NCI-H1436 treated with DMSO at 0.1 percent for 48 hours (cell line): Measurements from ENCODE around the gene LIX1L.
A peak's percentile ranks its signal among the peaks of the same experiment; 100 is the strongest.

Source experiments
- DNase-seq: peaks from one replicate; lab custom pipeline; 2025; lab: John Stamatoyannopoulos, UW

The LIX1L gene

DNA sequence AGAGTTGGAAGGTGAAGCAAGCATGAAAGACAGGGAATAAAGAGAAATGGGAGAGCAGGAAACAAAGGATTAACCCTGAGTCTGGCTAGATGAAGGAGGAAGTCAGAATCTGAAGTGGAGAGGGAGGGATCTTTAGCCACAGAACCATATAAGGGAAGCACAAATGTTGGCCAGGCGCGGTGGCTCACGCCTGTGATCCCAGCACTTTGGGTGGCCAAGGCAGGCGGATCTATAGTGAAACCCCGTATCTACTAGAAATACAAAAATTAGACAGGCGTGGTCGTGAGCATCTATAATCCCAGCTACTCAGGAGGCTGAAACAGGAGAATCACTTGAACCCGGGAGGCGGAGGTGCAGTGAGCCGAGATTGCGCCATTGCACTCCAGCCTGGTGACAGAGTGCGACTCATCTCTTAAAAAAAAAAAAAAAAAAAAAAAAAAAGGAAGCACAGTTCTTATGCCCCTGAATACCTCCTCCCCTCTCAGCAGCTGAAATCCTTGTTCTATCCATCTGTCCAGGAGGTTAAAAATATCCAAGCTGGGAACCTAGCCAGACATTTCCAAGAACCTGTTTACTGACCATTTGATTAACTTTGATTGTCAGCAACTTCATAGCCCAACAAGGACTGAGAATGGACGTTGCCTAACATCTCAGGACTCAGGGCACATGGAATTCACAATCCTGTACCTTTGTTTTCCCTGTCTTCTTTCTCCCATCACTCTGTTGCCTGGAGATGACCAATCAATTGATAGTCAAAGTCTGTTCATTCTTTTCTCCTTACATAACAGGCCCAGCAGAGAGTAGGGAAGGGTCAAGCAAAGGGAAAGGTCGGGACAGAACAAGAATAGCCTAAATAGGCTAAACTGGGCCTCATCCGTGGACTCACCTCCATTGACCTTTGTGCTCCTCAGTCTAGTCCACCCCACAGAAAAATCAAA lies 28.0 kb upstream of the LIX1L start:
- DNase-seq, result no peak

DNA sequence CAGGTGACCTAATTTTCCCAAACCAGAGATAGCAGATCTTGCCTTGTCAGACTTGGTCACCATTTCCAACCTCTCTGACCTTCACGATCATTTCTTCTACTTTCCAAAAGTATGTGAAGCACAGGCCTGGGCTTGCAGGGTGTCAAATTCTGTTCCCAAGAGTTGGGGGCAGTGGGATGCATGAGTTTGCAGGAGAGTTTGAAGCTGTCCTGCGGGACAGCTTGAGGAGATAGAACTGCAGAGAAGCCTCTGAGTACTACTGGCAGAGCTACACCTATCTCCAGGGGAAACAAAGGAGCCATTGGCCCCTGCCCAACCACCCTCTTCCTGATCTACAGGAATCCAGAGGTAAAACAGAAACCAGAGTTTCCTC lies 27.3 kb upstream of the LIX1L start:
- DNase-seq, result no peak

DNA sequence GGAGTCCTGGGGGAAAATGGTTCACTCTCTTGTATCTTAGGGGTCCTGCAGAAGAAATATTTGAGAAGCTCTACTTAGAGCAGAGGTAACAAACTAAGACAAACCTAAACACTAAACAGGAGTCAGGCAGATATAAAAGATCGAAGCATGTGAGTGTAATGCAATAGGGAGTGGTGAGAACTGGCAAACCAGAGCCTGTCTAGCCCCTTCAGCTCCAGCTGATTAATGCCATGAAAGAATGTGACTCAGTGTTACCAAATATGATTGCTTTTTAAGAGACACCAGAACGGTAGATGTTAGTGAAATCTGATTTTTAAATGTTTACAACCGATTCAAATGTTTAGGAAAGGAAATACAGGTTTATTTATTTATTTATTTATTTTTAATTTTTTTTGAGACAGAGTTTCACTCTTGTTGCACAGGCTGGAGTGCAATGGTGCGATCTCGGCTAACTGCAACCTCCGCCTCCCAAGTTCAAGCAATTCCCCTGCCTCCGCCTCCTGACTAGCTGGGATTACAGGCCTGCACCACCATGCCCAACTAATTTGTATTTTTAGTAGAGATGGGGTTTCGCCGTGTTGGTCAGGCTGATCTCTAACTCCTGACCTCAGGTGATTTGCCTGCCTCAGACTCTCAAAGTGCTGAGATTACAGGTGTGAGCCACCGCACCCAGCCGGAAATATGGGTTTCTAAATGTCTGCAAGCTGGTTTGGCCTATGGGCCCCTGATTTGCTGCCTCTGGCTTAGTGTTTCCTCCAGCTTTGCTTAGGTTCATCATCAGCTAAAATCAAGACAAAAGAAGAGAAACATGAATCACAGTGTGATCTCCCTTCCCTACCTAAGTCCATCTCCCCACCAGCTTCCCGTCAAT lies 26.4 kb upstream of the LIX1L start:
- DNase-seq, result no peak

DNA sequence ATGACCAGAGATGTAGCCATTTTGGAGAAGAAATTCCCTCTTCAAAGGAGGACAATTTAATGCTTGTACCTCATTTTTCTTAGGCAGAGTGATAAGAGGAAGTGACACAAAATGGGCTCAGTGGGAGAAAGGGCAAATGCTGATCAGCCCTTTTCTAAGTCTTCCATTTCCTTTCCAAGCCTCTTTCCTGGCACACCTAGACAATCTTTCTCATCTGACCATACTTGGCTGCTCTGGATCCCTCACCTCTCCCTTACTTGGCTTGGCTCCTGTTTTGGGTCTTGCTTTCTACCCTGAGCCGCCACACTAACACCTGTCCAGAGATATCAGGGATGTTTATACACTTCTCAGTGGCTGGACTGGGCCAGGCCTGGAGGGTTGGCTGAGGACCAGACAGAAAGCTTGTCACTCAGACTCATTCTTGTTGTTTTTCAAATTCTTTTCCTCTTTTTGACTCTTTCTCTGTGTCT lies 25.4 kb upstream of the LIX1L start:
- DNase-seq, result no peak

DNA sequence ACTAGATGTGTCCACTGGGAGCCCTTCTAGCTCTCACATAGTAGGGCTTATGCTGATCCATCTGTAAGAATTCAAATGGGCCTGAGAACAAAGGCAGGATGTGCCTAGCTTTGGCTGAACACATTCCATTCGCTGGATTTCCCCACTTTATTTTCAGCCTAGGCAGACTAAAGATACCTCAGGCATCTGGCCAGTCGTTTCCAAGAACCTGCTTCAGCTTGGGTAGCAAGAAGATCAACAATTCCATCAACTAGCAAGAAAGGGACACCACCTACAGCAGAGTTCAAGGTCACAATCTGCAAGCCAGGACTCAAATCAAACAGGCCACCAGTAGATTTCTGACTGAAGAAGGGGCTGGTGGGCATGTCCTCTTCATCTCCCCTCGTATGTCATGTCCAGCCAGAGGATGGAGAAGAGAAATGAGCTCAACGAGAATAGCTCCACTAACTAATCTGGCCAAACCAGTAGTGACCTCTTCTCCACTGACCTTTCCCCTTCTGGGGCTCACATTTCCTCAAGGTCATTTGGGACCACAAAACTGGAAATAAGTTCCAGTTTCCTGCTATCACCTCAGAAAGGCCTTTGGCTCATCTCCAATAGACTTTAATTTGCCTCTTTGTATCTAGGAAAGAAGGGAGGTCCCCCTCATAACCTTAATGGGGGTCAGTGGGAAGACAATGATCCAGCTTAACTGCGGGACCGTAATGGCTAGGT lies 24.4 kb upstream of the LIX1L start:
- no peak for DNase-seq

DNA sequence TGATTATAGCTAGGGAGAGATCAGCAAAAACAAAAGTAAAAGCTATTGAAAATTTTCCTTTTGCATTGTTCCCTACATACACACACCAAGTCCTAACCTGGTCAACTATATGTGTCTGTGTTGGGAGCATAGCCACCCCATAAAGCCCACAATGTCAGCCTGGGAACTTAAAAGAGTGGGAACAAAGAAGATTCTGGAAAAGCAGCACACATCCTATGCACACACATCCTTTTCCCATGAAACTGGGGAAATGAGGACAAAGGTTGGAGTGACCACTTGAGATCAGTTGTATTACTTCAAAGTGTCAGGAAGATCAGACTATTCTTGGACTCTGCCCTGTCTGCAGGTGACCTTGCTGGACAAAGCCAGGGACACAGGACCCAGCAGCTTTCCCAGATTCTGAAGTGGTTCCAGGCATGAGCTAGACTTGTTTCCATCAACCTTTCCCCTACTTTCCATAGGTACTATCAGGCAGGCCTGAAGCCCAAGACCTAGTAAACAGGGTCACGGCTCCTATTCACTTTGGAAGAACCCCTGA lies 22.7 kb upstream of the LIX1L start:
- DNase-seq, result no peak

DNA sequence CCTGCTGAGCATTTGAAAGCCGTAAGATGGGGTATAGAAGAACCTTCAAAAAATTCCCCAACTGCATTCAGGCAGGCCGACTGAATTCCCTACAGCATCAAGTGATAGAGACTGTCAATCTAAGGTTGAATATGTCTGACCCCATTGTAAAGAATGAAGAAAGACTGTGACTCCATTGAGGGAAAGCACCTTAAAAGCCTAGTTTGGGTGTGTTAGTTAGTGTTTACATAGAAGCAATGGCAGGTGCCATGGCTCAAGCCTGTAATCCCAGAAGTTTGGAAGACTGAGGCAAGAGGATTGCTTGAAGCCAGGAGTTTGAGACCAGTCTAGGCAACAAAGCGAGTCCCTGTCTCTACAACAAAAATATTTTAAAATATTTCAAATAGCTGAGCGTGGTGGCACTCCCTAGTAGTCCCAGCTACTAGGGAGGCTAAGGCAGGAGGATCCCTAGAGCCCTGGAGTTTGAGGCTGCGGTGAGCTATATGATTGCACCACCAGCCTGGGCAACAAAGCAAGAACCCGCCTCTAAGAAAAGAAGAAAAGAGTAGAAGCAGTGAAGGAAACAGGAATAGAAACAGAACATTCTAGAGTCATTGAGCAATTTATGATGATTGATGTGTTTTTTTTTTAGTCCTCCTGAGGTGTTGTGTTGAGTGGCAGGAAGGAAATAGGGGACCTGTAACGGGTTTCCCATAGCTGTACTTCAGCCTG lies 22.1 kb upstream of the LIX1L start:
- DNase-seq, result no peak

DNA sequence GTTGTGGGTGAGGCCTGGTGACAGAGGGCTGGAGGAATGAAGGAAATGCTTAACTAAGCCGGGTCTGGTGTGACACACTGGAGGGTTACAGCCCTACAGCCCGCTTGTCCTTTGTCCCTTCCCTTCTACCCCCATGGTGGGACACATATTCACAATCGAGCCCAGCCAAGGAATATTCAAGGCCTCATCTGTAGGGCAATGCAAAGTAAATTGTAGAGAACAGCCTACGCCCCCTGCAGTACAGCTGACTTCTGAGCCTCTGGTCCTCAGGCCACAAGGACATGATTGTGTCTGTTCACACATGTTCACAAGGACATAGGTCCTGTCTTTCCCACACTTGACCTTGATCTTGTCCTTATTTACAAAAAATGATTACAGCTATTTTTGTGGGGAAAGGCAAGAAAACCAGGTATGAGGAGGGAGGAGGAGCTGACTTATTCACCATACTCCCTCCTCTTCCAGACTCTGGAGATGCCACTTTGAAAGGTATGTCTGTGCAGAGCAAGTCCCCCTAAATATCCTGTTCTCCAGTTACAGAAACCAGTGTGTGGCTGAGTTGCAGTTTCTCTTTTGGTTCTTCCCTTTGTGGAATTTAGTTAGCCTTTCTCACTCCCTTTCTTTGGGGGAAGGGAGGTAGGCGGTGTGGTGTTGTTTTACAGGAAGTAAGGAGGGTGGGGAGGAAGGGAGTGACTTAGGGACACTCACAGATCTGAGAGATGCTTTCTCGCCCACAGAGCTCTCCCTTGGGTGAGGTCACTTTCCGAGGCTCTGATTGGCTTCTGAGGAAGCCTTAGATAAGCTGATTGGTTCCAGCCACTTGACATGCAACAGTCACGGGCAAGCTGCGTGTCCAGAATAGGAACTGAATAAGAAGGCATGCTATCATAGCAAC lies 21.3 kb upstream of the LIX1L start:
- DNase-seq, result peak; percentile 98

DNA sequence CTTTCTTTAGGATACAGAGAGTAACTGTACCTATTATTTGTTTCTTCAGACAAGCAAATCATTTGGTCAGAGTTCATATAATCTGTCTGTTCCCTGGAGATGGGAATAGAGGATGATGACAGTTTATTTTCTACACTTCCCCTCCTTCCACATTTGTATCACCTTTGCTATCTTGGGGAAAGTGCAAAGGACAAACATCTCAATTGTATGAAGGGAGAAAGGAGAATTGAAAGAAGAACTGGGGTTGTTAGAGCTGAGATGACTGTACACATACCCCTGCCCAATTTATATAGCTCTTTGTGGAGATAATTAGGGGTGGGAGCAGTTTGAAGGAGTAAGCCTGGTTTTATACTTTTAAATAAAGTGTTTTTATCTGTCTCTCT lies 20.6 kb upstream of the LIX1L start:
- no peak for DNase-seq

DNA sequence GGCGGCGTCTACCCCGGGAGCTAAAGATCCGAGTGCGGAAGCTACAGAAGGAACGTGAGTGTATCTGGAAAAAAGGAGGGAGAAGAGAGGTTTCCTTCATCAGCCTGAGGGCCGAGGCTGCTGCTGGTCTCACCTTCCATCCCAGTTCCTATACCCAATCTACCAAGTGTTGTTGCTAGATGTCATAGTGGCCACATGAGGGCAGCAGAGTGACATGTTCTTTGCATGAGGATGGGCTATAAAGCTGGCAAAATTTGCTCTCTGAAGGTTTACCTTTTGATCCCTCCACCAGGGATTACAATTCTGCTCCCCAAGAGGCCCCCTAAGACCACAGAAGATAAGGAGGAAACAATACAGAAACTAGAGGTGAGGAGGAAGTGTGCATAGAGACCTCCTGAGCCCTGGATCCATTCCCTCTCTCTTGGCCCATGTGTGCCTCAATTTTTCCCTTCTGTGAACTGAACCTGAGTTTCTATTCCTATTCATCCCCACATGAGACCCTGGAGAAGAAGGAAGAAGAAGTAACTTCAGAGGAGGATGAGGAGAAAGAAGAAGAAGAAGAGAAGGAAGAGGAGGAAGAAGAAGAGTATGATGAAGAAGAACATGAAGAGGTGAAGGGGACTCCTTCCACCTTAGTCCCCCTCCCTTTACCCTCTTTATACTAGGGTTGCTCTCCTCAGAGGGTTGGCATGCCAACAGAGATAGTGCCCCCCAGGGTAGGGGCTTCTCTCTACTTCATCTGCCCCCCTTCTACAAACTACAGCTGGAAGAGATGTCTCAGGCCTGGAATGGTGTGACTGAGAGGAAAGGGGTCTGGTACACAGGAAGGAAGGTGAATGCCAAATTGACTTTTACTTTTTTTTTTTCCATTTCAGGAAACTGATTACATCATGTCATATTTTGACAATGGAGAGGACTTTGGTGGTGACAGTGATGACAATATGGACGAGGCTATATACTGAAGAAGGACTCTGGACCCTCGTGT lies 20.0 kb upstream of the LIX1L start:
- peak; percentile 55 for DNase-seq

DNA sequence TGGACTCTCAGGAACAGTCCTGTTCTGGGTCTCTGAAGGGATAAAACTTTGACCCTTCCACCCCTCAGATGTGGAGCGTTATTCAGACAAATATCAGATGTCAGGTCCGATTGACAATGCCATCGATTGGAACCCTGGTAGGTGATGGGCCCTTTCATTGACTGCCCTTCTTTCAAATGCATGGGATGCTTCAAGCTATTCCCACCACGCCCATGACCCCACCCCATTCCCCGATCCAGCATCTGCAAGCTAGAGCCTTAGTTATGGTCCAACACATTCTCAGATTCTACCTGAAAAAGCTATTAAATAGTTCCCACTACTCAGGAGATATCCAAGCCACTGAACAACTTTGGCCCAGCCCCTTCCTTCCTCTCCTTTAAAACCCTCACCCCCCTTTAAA lies 19.2 kb upstream of the LIX1L start:
- DNase-seq, result no peak

DNA sequence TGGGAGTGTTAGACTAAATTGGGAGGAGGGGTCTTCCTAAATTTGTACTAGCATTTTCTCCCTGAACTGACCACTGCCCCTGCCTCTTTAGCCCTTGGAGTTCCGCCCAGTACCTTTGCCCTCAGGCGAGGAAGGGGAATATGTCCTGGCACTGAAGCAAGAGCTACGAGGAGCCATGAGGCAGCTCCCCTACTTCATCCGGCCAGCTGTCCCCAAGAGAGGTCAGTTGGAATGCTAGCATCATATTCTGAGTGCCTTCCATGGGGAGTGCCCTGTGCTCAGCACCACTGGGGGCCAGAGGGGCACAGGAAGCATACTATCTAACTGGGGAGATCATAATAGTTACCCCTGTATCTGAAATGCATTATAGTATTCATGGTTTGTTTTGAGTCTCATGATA lies 17.4 kb upstream of the LIX1L start:
- DNase-seq, result no peak

DNA sequence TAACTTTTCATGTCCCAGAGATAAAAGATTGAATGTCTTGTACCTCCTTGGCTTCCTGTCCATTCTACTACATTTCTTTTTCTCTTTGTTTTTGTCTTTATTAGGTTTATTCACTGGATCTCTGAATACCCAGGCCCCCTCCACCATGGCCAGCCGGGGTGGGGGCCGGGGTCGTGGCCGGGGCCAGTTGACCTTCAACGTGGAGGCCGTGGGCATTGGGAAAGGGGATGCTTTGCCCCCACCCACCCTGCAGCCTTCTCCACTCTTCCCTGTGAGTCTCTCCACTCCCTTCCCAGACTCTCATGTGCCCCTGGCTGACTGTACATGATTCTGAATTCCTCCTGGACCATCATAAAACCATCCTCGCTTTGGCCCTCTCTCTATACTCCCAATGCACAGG lies 16.9 kb upstream of the LIX1L start:
- no peak for DNase-seq

DNA sequence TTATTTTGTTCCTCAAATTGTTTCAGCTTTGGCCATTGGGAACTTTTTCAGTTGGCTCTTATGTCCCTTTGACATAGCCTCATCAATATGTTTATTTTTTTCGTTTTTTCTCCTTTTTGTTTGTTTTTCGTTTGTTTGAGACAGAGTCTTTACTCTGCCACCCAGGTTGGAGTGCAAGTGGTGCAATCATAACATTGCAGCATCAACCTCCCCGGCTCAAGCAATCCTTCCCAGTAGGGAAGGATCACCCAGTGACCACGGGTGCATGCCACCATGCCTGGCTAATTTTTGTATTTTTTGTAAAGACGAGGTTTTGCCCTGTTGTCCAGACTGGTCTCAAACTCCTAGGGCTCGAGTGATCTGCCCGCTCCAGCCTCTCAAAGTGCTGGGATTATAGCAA lies 14.8 kb upstream of the LIX1L start:
- no peak for DNase-seq

DNA sequence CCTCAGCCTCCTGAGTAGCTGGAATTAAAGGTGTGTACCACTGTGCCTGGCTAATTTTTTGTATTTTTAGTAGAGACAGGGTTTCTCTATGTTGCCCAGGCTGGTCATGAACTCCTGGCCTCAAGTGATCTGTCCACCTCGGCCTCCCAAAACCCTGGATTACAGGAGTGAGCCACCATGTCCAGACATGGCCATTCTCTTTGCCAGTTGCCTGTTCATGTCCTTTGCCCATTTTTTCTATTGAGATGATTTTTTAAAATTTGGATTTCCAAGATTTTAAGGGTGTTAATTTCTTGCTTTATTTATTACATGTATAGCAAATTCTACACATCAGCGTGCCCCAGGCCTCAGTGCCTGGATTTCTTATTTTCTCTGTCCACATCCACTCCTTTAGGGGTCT lies 9.5 kb upstream of the LIX1L start:
- no peak for DNase-seq

DNA sequence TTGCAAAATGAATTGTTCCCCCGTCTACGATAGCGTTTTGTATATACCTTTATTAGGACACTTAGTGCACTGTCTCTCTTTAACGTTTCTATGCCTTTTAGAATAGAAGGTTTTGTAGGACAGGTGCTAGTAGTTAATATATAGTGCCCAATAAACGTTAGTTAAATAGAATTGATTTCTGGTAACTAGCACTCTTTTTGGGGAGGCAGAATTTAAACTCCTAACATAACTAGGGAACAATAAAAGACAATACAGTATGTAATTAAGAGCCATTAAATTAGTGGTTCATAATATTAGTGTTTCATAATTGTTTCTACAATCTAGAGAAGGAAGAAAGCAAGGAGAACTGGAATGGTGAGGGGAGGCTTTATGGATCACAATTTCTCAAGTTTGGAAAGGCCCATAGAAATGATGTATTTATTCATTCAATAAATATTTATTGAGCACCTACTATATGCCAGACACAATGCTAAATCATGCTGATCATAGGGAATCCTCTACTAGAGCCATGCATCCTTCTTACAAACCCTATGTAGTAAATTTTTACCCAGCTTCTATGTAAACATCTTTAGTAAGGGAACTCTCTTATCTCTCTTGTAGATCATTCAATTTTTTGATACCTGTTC lies 7.4 kb upstream of the LIX1L start:
- no peak for DNase-seq

DNA sequence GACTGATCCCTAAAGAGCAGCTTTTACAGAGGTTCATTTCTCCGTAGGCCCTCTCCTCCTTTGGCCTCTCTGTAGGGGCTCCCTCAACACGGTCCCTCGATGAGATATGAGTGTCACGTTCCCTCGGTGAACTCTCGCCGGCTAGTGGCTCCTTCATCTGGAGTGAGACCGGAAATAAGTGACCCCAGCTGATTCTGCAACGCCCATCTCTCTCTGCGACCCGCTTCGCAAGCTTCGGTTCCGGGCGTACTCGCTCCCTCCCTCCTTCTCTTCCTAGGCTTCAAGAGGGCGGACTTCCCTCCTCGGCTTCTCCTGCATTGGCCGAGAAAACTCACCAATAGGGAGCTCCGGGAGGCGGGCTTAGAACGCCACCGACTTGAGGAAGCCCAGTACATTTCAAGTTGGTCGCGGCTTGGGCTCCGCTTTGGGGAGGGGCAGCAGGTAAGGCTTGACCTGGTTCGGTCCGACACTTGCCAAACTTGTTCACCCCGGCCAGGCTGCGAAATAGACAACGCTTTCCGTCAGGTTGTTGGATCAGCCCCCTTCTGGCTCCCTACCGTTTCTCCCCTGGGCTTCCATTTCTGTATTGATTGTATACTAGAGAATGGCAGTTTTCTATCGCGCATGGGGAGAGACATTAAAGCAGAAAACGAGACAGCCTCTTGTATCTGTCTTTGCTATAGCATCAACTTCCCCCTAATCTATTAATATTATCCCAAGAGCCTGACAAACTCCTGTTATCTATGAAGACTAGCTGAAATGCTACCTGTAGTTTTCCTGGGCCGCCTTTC lies 6.7 kb upstream of the LIX1L start, which contains the start of the genes ANKRD34A and POLR3GL:
TSS of gene ANKRD34A (minus strand) at position 248 of the 791 bp plus-strand sequence. CDS start 2,816 bp downstream, outside the sequence.
TSS of gene POLR3GL (plus strand) at position 363 of the 791 bp plus-strand sequence. CDS start 10,176 bp downstream, outside the sequence.
- no peak for DNase-seq
